Natural killer cell (primary cell): Measurements from ENCODE around the gene SAMD10. TPM values are rescaled to one million over a fixed set of nuclear protein-coding genes. Genes with fewer than 3 reads are reported as not detected.

Experiments used
- ATAC-seq, 3 donors: fragments of 150-1000 bp in 2 of 3; fragments of 200-7000 bp in 1 of 3; cut with Tn5 transposase; 1 replicate in 1 of 3; 2 replicates in 2 of 3; pipeline ENCODE4 v1.10.0; 2021; ENCODE audit warnings: mild to moderate bottlenecking in 2 of 3, moderate library complexity in 2 of 3
- DNase-seq, 2 donors: peaks; one replicate each; pipeline versions ENCODE4 v3.0.0 to v3.0.0-alpha.2; 2013 to 2021; ENCODE audit warnings: mixed read lengths in 1 of 2
- H3K27ac ChIP-seq: one replicate; pipeline ENCODE4 v1.5.1; 2013; ENCODE audit warnings: mild to moderate bottlenecking, low read length
- H3K27me3 ChIP-seq: one replicate; pipeline ENCODE4 v1.6.1; 2013; ENCODE audit warnings: low read length; ENCODE audit not compliant: control insufficient read depth, insufficient read depth
- H3K36me3 ChIP-seq: one replicate; pipeline ENCODE4 v1.6.1; 2013; ENCODE audit warnings: low read length; ENCODE audit not compliant: control insufficient read depth, insufficient read depth
- H3K4me1 ChIP-seq: one replicate; pipeline ENCODE4 v1.6.1; 2013; ENCODE audit warnings: low read length; ENCODE audit not compliant: control insufficient read depth, insufficient read depth
- H3K4me3 ChIP-seq: one replicate; pipeline ENCODE4 v1.5.1; 2013; ENCODE audit warnings: low read length
- H3K9me3 ChIP-seq: one replicate; pipeline ENCODE4 v1.6.1; 2013; ENCODE audit warnings: low read length; ENCODE audit not compliant: control insufficient read depth, insufficient read depth
- H3K27ac Mint-ChIP-seq, 2 donors: one replicate each; pipeline ENCODE4 v1.8.0; 2022; ENCODE audit warnings: mild to moderate bottlenecking in 2 of 2, mixed read lengths in 2 of 2, moderate library complexity in 1 of 2
- H3K27me3 Mint-ChIP-seq, 2 donors: one replicate each; pipeline ENCODE4 v1.8.0; 2022; ENCODE audit warnings: low read depth in 2 of 2, mixed read lengths in 2 of 2
- H3K36me3 Mint-ChIP-seq: one replicate; pipeline ENCODE4 v1.8.0; 2022; ENCODE audit warnings: mixed read lengths
- H3K4me1 Mint-ChIP-seq, 2 donors: one replicate each; pipeline ENCODE4 v1.8.0; 2022; ENCODE audit warnings: mixed read lengths in 2 of 2
- H3K4me3 Mint-ChIP-seq: one replicate; pipeline ENCODE4 v1.8.0; 2022; ENCODE audit warnings: mild to moderate bottlenecking, moderate library complexity, mixed read lengths
- H3K9me3 Mint-ChIP-seq, 2 donors: one replicate each; pipeline ENCODE4 v1.8.0; 2022; ENCODE audit warnings: mixed read lengths in 2 of 2
- WGBS: methylation state at CpG from one replicate; pipeline ENCODE4 v1.1.7; 2013; ENCODE audit warnings: missing lambda C conversion rate; ENCODE audit not compliant: insufficient coverage; 5-methylcytosine and 5-hydroxymethylcytosine counted together
- intact Hi-C: fragments of 100-400 bp; cut with micrococcal nuclease; formaldehyde crosslinking; loops from one replicate; pipeline ENCODE4 v1.14.2; 2022
- total RNA-seq, 4 donors: library from RNA; stranded (reverse); fragments of 120-200 nt in 1 of 4; gene quantifications; one replicate each; pipeline versions ENCODE4 v1.2.3 to v1.2.4, GENCODE V29; 2013 to 2022
- TF ChIP-seq, protein P1 (sequence below): fragments of 200-600 bp; IDR thresholded peaks from one replicate; pipeline ENCODE4 v1.8.0; 2022; ENCODE audit warnings: antibody characterized with exemption

SAMD10 gene
- total RNA-seq, 3 donors from 2014 or later (not counting 1 experiment from before 2014, with no cell fraction given) = 15.2 to 22.3 (median 17.6) TPM

DNA sequence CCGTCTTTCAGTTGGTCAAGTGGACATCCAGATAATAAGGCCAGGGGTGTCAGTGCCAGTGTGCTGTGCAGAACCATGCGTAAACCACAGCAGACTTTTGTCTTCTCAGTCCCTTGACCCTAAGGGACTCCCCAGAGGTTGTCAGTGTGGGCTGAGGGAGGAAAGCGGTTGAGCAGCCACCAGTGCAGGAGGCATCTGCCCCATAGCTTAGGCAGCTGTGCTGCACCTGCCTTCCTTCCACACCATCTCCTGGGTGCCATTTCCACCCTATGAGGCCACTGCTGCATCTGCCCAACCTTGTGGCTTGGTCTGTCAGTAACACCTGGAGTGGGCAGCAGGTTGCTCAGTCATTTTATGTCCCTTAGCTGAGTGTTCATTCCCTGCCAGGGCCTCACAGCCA is 27.5 kb upstream of the SAMD10 start:
- Histone ChIP-seq H3K4me1 (peaks cover 21% of the 10 kb centered on the region), H3K27ac (no peak overlapping the region), H3K4me3 (no peak overlapping the region), H3K9me3 (peaks cover 12% of the 10 kb centered on the region), H3K27me3 (no peaks in the 10 kb centered on the region), H3K36me3 (peaks cover 54% of the 10 kb centered on the region)
- TF ChIP-seq, protein P1, sequence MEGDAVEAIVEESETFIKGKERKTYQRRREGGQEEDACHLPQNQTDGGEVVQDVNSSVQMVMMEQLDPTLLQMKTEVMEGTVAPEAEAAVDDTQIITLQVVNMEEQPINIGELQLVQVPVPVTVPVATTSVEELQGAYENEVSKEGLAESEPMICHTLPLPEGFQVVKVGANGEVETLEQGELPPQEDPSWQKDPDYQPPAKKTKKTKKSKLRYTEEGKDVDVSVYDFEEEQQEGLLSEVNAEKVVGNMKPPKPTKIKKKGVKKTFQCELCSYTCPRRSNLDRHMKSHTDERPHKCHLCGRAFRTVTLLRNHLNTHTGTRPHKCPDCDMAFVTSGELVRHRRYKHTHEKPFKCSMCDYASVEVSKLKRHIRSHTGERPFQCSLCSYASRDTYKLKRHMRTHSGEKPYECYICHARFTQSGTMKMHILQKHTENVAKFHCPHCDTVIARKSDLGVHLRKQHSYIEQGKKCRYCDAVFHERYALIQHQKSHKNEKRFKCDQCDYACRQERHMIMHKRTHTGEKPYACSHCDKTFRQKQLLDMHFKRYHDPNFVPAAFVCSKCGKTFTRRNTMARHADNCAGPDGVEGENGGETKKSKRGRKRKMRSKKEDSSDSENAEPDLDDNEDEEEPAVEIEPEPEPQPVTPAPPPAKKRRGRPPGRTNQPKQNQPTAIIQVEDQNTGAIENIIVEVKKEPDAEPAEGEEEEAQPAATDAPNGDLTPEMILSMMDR = no peak
- DNase-seq = no peak
- no peaks in the 10 kb centered on the region for H3K27me3 Mint-ChIP-seq
- intact Hi-C loops = no loop called here
- 73% methylated on average over 3 of the region's 3 CpGs for WGBS
- H3K4me3 Mint-ChIP-seq = no peak overlapping the region
- no peaks in the 10 kb centered on the region for H3K9me3 Mint-ChIP-seq
- no peak overlapping the region for H3K27ac Mint-ChIP-seq
- no peak for ATAC-seq
- peaks cover 7% of the 10 kb centered on the region for H3K36me3 Mint-ChIP-seq
- peaks cover 15 to 16% of the 10 kb centered on the region in 2 donors for H3K4me1 Mint-ChIP-seq

DNA sequence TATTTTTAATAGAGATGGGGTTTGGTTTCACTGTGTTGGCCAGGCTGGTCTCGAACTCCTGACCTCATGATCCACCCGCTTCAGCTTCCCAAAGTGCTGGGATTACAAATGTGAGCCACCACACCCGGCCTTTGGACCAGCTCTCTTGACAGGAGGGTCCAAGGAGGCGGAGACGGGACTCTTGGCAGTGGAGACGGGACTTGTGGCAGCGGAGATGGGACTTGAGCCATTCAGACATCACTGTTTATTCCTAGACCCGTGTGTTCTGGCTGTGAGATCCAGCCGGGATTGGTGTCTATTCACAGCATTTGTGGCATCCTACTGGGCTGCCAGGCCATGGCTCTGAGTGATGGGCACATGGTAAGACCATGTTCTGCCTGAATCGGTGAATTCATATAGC is 27.0 kb upstream of the SAMD10 start:
- peaks cover 7% of the 10 kb centered on the region for H3K36me3 Mint-ChIP-seq
- WGBS = 97% methylated on average over 10 of the region's 10 CpGs

DNA sequence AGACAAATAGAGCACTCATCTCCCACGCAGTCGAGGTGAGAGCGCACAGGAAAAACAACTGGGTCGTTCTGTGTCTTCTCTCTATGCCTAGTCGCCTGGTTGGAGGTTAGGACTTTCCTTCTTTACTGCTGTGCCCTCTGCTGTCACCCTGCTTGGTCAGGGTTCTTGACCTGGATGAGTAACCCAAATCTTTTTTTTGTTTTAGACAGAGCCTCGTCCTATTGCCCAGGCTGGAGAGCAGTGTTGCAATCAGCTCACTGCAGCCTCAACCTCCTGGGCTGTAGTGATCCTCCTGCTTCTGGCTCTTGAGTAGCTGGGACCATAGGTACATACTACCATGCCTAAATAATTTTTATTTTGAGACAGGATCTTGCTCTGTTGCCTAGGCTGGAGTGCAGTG is 26.0 kb upstream of the SAMD10 start:
- peaks cover 3% of the 10 kb centered on the region for H3K9me3 ChIP-seq
- no peak overlapping the region for H3K4me3 ChIP-seq
- Mint-ChIP-seq H3K36me3 (peaks cover 7% of the 10 kb centered on the region), H3K9me3 (no peaks in the 10 kb centered on the region), H3K4me1 (peaks cover 10 to 16% of the 10 kb centered on the region in 2 donors), H3K4me3 (no peak overlapping the region), H3K27ac (no peak overlapping the region), H3K27me3 (no peaks in the 10 kb centered on the region)
- no peaks in the 10 kb centered on the region for H3K27me3 ChIP-seq
- peaks cover 11% of the 10 kb centered on the region for H3K4me1 ChIP-seq
- TF ChIP-seq, protein P1 = no peak
- intact Hi-C loops = no loop called here
- peaks cover 53% of the 10 kb centered on the region for H3K36me3 ChIP-seq
- H3K27ac ChIP-seq = no peak overlapping the region
- DNase-seq (no peak), ATAC-seq (no peak)
- 65% methylated on average over 6 of the region's 6 CpGs for WGBS

More for the DNA sequence above, 27.0 kb upstream of the SAMD10 start:
- Mint-ChIP-seq H3K4me3 (no peak overlapping the region), H3K4me1 (peaks cover 15 to 16% of the 10 kb centered on the region in 2 donors), H3K27ac (no peak overlapping the region), H3K9me3 (no peaks in the 10 kb centered on the region), H3K27me3 (no peaks in the 10 kb centered on the region)
- ATAC-seq = no peak
- Histone ChIP-seq H3K4me1 (peaks cover 20% of the 10 kb centered on the region), H3K4me3 (no peak overlapping the region), H3K9me3 (peaks cover 11% of the 10 kb centered on the region), H3K27me3 (no peaks in the 10 kb centered on the region), H3K27ac (no peak overlapping the region), H3K36me3 (peaks cover 56% of the 10 kb centered on the region)
- intact Hi-C loops = no loop called here
- DNase-seq = no peak
- TF ChIP-seq, protein P1 = no peak

DNA sequence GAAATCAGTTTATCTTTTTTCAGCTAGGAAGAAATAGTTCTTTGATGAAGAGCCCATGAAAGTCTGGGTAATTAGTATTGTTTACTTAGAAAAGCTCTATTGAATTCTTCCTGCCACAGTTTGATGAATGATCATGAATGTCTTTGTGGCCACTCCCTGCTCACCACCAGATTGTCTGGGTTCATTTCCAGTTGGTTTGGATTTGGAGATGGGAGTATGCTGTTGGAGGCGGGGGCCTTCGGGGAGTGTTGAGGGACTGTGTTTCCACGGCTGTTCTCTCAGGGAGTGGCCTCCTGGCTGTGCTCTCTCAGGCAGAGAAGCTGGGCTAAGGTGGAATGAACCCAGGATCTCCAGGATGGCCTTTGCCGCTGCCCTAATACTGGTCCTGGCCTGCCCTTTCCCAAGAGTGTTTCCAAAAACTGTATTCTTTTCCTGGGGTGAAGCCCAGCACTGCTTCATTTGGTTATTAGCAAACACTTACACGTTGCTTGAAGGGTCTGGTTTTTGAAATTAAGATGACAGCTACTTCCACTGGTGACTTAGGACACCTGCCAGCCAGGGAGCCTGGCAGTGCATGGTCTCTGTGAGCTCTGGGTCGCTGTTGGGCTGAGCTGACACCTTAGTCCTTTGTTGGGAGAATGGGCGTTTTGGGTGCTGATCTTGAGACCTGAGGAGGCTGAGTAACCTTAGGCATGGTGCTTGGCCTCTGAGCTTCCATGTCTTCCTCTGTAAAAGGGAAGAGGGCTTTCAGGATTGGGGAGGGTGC is 24.7 kb upstream of the SAMD10 start:
- Mint-ChIP-seq H3K27me3 (no peaks in the 10 kb centered on the region), H3K27ac (no peak overlapping the region), H3K4me1 (peaks cover 0 to 5% of the 10 kb centered on the region in 2 donors), H3K4me3 (no peak overlapping the region), H3K9me3 (no peaks in the 10 kb centered on the region), H3K36me3 (no peaks in the 10 kb centered on the region)
- DNase-seq (no peak), ATAC-seq (no peak)
- TF ChIP-seq, protein P1 = no peak
- no peaks in the 10 kb centered on the region for H3K27me3 ChIP-seq
- WGBS = 97% methylated on average over 7 of the region's 7 CpGs
- peaks cover 3% of the 10 kb centered on the region for H3K9me3 ChIP-seq
- no peak overlapping the region for H3K4me3 ChIP-seq
- H3K27ac ChIP-seq = no peak overlapping the region
- H3K4me1 ChIP-seq = no peaks in the 10 kb centered on the region
- H3K36me3 ChIP-seq = peaks cover 59% of the 10 kb centered on the region
- intact Hi-C loops = no loop called here
